PC-9 (cell line): ENCODE data around the gene COL1A2. TPM values are rescaled to one million over a fixed set of nuclear protein-coding genes. Genes with fewer than 3 reads are reported as not detected.

Experiments
- BruUV-seq: library from RNA; stranded (reverse); fragments of 400-500 nt; replicated peaks from 2 replicates; lab custom pipeline; 2021; lab: Mats Ljungman, UMichigan
- CTCF ChIA-PET: fragments of 300-600 bp; sonication (Branson Sonifier 250); formaldehyde crosslinking; loops from one replicate; lab custom pipeline; 2022; ENCODE audit warnings: antibody characterized with exemption; lab: Charles Lee
- POLR2A ChIA-PET: fragments of 300-600 bp; sonication (Branson Sonifier 250); formaldehyde crosslinking; loops from one replicate; lab custom pipeline; 2022; ENCODE audit warnings: antibody characterized with exemption; ENCODE audit not compliant: unreplicated experiment; lab: Charles Lee
- DNase-seq, 2 experiments: peaks; one replicate each; pipeline versions ENCODE4 v3.0.0 to v3.0.0-alpha.2; 2015 to 2022; ENCODE audit warnings: mixed read lengths in 1 of 2
- H2AFZ ChIP-seq: fragments of 200-600 bp; sonication (generic); 2 replicates; pipeline ENCODE4 v1.8.1; 2017; ENCODE audit warnings: antibody characterized with exemption
- H3F3A ChIP-seq: fragments of 200-600 bp; sonication (generic); 2 replicates; pipeline ENCODE4 v1.8.1; 2017; ENCODE audit warnings: antibody characterized with exemption, mild to moderate bottlenecking, low read depth; ENCODE audit not compliant: insufficient read depth
- H3K27ac ChIP-seq: fragments of 200-600 bp; sonication (generic); 2 replicates; pipeline ENCODE4 v1.6.1; 2016; ENCODE audit warnings: mixed run types
- H3K27me3 ChIP-seq: fragments of 200-600 bp; sonication (generic); 2 replicates; pipeline ENCODE4 v1.6.1; 2016; ENCODE audit warnings: low read depth, mixed run types; ENCODE audit not compliant: insufficient read depth
- H3K36me3 ChIP-seq: fragments of 200-600 bp; sonication (generic); 2 replicates; pipeline ENCODE4 v1.6.1; 2016; ENCODE audit warnings: low read depth, mixed run types
- H3K4me1 ChIP-seq: fragments of 200-600 bp; sonication (generic); replicated peaks from 2 replicates; pipeline ENCODE4 v1.6.1; 2016; ENCODE audit warnings: mixed run types; ENCODE audit not compliant: insufficient read depth
- H3K4me2 ChIP-seq: fragments of 200-600 bp; sonication (generic); 2 replicates; pipeline ENCODE4 v1.6.1; 2017; ENCODE audit warnings: mixed run types
- H3K4me3 ChIP-seq: fragments of 200-600 bp; sonication (generic); 2 replicates; pipeline ENCODE4 v1.6.1; 2016; ENCODE audit warnings: mixed run types
- H3K79me2 ChIP-seq: fragments of 200-600 bp; sonication (generic); 2 replicates; pipeline ENCODE4 v1.6.1; 2017; ENCODE audit warnings: low read depth, mixed run types
- H3K9me2 ChIP-seq: fragments of 200-600 bp; sonication (generic); 2 replicates; pipeline ENCODE4 v1.8.1; 2017; ENCODE audit warnings: mild to moderate bottlenecking; ENCODE audit not compliant: insufficient read depth
- H3K9me3 ChIP-seq: fragments of 200-600 bp; sonication (generic); 2 replicates; pipeline ENCODE4 v1.8.1; 2016; ENCODE audit warnings: low read depth; ENCODE audit not compliant: insufficient read depth
- H4K20me1 ChIP-seq: fragments of 200-600 bp; sonication (generic); 2 replicates; pipeline ENCODE4 v1.8.1; 2017; ENCODE audit not compliant: insufficient read depth
- CTCF ChIP-seq: fragments of 200-600 bp; sonication (generic); conservative IDR thresholded peaks from 2 replicates; pipeline ENCODE4 v1.6.1; 2017; ENCODE audit warnings: mixed run types, antibody characterized with exemption, mild to moderate bottlenecking, moderate library complexity
- EZH2 ChIP-seq: fragments of 200-600 bp; sonication (generic); IDR thresholded peaks from 2 replicates; pipeline ENCODE4 v1.8.0; 2017; ENCODE audit warnings: antibody characterized with exemption, low read depth
- intact Hi-C: fragments of 100-400 bp; cut with micrococcal nuclease; formaldehyde crosslinking; loops from one replicate; pipeline ENCODE4 v1.10.0; 2022; ENCODE audit not compliant: unreplicated experiment
- total RNA-seq: library from RNA; stranded (reverse); gene quantifications from 2 replicates; pipeline ENCODE4 v1.2.3, GENCODE V29; 2021

COL1A2 gene
- total RNA-seq, 1 experiment from 2014 or later = not detected

- CTCF ChIA-PET = no interaction called here
- no peak overlapping the region for H2AFZ ChIP-seq
- DNase-seq = no peak
- intact Hi-C loops = no loop called here
- POLR2A ChIA-PET = interaction anchor here (0.6 kb wide), 1 partner anchor 11 kb away, joined by 4 read pairs; no protein-coding TSS in a partner anchor
- TF ChIP-seq EZH2 = no peak
- no peak for TF ChIP-seq CTCF
- no peak overlapping the region for H3K27ac ChIP-seq
- no peaks in the 10 kb centered on the region for H3F3A ChIP-seq
- H3K36me3 ChIP-seq = no peaks in the 10 kb centered on the region
- H3K9me3 ChIP-seq = no peaks in the 10 kb centered on the region
- H3K4me3 ChIP-seq = no peak overlapping the region
- no peaks in the 10 kb centered on the region for H3K27me3 ChIP-seq
- H3K4me1 ChIP-seq = no peaks in the 10 kb centered on the region
- H3K9me2 ChIP-seq = no peaks in the 10 kb centered on the region
- no peaks in the 10 kb centered on the region for H4K20me1 ChIP-seq
- no TSS peak for BruUV-seq
- H3K4me2 ChIP-seq = no peak overlapping the region
- H3K79me2 ChIP-seq = no peaks in the 10 kb centered on the region
These were observed 26.3 kb upstream of the COL1A2 start for GRCh38 chr7:94368371-94368791.

- no TSS peak for BruUV-seq
- Histone ChIP-seq H3K79me2 (no peaks in the 10 kb centered on the region), H2AFZ (no peak overlapping the region), H3F3A (no peaks in the 10 kb centered on the region), H3K4me2 (no peak overlapping the region), H3K9me2 (no peaks in the 10 kb centered on the region), H3K36me3 (no peaks in the 10 kb centered on the region), H3K4me3 (no peak overlapping the region), H3K4me1 (no peaks in the 10 kb centered on the region), H3K27me3 (no peaks in the 10 kb centered on the region), H4K20me1 (no peaks in the 10 kb centered on the region), H3K27ac (no peak overlapping the region), H3K9me3 (no peaks in the 10 kb centered on the region)
- ChIA-PET CTCF (no interaction called here), POLR2A (no interaction called here)
- peak in 1 of 2 experiments; percentile 27 for DNase-seq
- intact Hi-C loops = no loop called here
- TF ChIP-seq EZH2 = no peak
- no peak for TF ChIP-seq CTCF
These were observed 20.5 kb upstream of the COL1A2 start for GRCh38 chr7:94374231-94374630.

GRCh38 chr7:94374721-94375566 lies 19.8 kb upstream of the COL1A2 start:
- no peak for DNase-seq
- CTCF ChIA-PET = interaction anchor here (0.6 kb wide), 1 partner anchor 1170 kb away, joined by 4 read pairs; no protein-coding TSS in a partner anchor
- no peaks in the 10 kb centered on the region for H3K4me1 ChIP-seq
- H3K36me3 ChIP-seq = no peaks in the 10 kb centered on the region
- H3K79me2 ChIP-seq = no peaks in the 10 kb centered on the region
- no peak overlapping the region for H3K27ac ChIP-seq
- H4K20me1 ChIP-seq = no peaks in the 10 kb centered on the region
- H3K9me3 ChIP-seq = no peaks in the 10 kb centered on the region
- H3K4me2 ChIP-seq = no peak overlapping the region
- no peak overlapping the region for H3K4me3 ChIP-seq
- no TSS peak for BruUV-seq
- no peaks in the 10 kb centered on the region for H3K9me2 ChIP-seq
- POLR2A ChIA-PET = no interaction called here
- H3K27me3 ChIP-seq = no peaks in the 10 kb centered on the region
- intact Hi-C loops = no loop called here
- TF ChIP-seq EZH2 (no peak), CTCF (no peak)
- no peak overlapping the region for H2AFZ ChIP-seq
- H3F3A ChIP-seq = no peaks in the 10 kb centered on the region
